Uterus (tissue), 4 donors: Measurements from ENCODE around the gene C13orf46. TPM values are rescaled to one million over a fixed set of nuclear protein-coding genes. Genes with fewer than 3 reads are reported as not detected.

Experiments
- DNase-seq, 2 donors: peaks; one replicate each; pipeline ENCODE4 v3.0.0-alpha.2; 2019 to 2020
- H3K27ac ChIP-seq, 2 donors: fragments of 200-600 bp; sonication (generic); 1 replicate in 1 of 2; 2 replicates in 1 of 2; pipeline ENCODE4 v1.5.1; 2016 to 2018
- H3K27me3 ChIP-seq, 2 donors: fragments of 200-600 bp; sonication (generic); one replicate each; pipeline ENCODE4 v1.5.1; 2018 to 2019; ENCODE audit warnings: control low read depth in 1 of 2
- H3K36me3 ChIP-seq, 2 donors: fragments of 200-600 bp; sonication (generic); one replicate each; pipeline ENCODE4 v1.5.1; 2019; ENCODE audit warnings: control low read depth in 1 of 2
- H3K4me1 ChIP-seq, 2 donors: fragments of 200-600 bp; sonication (generic); one replicate each; pipeline ENCODE4 v1.5.1; 2018 to 2019; ENCODE audit warnings: control low read depth in 1 of 2
- H3K4me3 ChIP-seq, 2 donors: fragments of 200-600 bp; sonication (generic); 1 replicate in 1 of 2; 2 replicates in 1 of 2; pipeline ENCODE4 v1.5.1; 2018 to 2019; ENCODE audit warnings: mild to moderate bottlenecking in 1 of 2
- H3K9me3 ChIP-seq, 2 donors: fragments of 200-600 bp; sonication (generic); one replicate each; pipeline ENCODE4 v1.5.1; 2019; ENCODE audit warnings: control low read depth in 1 of 2
- POLR2A ChIP-seq, 2 donors: fragments of 450-650 bp; IDR thresholded peaks; one replicate each; pipeline ENCODE4 v1.6.1; 2016; ENCODE audit warnings: antibody characterized with exemption in 2 of 2, mild to moderate bottlenecking in 1 of 2, moderate library complexity in 1 of 2
- intact Hi-C: fragments of 100-400 bp; cut with DNase I; formaldehyde crosslinking; loops from one replicate; pipeline ENCODE4 v1.15.1; 2023; ENCODE audit warnings: low total_unique reads
- total RNA-seq, 4 donors: library from RNA; depleted of rRNA in 3 of 4; stranded (reverse); fragments of >200 nt in 3 of 4; gene quantifications; one replicate each; pipeline versions ENCODE4 v1.1.0 to v1.2.4, GENCODE V29; 2014 to 2023
- TF ChIP-seq, protein P1 (sequence below), 4 experiments: fragments of 200-600 bp in 2 of 4; fragments of 450-650 bp in 2 of 4; sonication (generic) in 2 of 4; IDR thresholded peaks; one replicate each; pipeline ENCODE4 v1.5.1; 2016 to 2019; ENCODE audit warnings: antibody characterized with exemption in 4 of 4, mild to moderate bottlenecking in 2 of 4, moderate library complexity in 1 of 4
- donor health status: DM: yes; HTN: yes; CAD: no.

The C13orf46 gene
- total RNA-seq, 4 donors from 2014 or later, result 0.07 to 1.7 TPM; not detected in 2

DNA sequence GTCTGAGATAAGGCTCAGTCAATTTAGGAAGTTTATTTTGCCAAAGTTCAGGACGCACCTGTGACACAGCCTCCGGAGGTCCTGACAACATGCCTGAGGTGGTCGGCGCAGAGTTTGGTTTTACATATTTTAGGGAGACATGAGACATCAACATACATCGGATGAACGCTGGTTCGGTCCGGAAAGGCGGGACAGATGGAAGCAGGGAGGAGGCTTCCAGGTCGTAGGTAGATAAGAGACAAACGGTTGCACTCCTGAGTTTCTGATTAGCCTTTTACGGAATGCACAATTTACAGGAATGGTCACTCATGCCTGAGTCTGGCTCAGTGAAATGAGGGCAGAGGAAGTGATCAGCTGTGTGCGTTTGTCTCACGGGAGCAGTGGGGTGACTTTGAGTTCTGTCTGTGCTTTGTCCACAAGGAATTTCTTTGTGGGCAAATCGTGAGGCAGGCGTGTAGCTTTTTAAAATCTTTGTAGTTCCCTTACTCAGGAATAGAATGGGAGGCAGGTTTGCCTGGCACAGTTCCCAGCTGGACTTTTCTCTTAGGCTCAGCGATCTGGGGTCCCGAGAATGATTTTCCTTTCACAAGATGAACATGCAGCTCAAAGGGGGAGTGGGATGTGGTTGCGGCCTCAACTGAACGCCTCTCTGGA is 36.2 kb downstream of the C13orf46 start:
- TF ChIP-seq, protein P1, sequence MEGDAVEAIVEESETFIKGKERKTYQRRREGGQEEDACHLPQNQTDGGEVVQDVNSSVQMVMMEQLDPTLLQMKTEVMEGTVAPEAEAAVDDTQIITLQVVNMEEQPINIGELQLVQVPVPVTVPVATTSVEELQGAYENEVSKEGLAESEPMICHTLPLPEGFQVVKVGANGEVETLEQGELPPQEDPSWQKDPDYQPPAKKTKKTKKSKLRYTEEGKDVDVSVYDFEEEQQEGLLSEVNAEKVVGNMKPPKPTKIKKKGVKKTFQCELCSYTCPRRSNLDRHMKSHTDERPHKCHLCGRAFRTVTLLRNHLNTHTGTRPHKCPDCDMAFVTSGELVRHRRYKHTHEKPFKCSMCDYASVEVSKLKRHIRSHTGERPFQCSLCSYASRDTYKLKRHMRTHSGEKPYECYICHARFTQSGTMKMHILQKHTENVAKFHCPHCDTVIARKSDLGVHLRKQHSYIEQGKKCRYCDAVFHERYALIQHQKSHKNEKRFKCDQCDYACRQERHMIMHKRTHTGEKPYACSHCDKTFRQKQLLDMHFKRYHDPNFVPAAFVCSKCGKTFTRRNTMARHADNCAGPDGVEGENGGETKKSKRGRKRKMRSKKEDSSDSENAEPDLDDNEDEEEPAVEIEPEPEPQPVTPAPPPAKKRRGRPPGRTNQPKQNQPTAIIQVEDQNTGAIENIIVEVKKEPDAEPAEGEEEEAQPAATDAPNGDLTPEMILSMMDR (IDR thresholded peaks at IDR 0.05), result no peak
- TF ChIP-seq POLR2A (IDR thresholded peaks at IDR 0.05), result no peak
- intact Hi-C loops, result no loop called here
- H3K36me3 ChIP-seq, result no peaks in the 10 kb centered on the region
- H3K27me3 ChIP-seq, result no peaks in the 10 kb centered on the region
- H3K27ac ChIP-seq, result no peak overlapping the region
- no peaks in the 10 kb centered on the region for H3K9me3 ChIP-seq
- H3K4me1 ChIP-seq, result peaks cover 0 to 10% of the 10 kb centered on the region in 2 donors
- peak in 1 of 2 donors; percentile 15 for DNase-seq
- no peak overlapping the region for H3K4me3 ChIP-seq

GRCh38 chr13:113937073-113937472 is 36.8 kb downstream of the C13orf46 start:
- Histone ChIP-seq H3K27me3 (no peaks in the 10 kb centered on the region), H3K4me3 (no peak overlapping the region), H3K4me1 (peaks cover 0 to 10% of the 10 kb centered on the region in 2 donors), H3K9me3 (no peaks in the 10 kb centered on the region), H3K27ac (no peak overlapping the region), H3K36me3 (no peaks in the 10 kb centered on the region)
- intact Hi-C loops, result no loop called here
- DNase-seq, result peak in 1 of 2 donors; percentile 1
- no peak for TF ChIP-seq POLR2A (IDR thresholded peaks at IDR 0.05)
- TF ChIP-seq, protein P1 (IDR thresholded peaks at IDR 0.05), result no peak

GRCh38 chr13:113936166-113936965 is 37.5 kb downstream of the C13orf46 start:
- intact Hi-C loops, result no loop called here
- H3K27ac ChIP-seq, result no peak overlapping the region
- TF ChIP-seq, protein P1 (IDR thresholded peaks at IDR 0.05), result no peak
- TF ChIP-seq POLR2A (IDR thresholded peaks at IDR 0.05), result no peak
- H3K27me3 ChIP-seq, result no peaks in the 10 kb centered on the region
- no peaks in the 10 kb centered on the region for H3K36me3 ChIP-seq
- no peak overlapping the region for H3K4me3 ChIP-seq
- H3K4me1 ChIP-seq, result peaks cover 0 to 10% of the 10 kb centered on the region in 2 donors
- DNase-seq, result peak in 1 of 2 donors; percentile 16
- no peaks in the 10 kb centered on the region for H3K9me3 ChIP-seq

DNA sequence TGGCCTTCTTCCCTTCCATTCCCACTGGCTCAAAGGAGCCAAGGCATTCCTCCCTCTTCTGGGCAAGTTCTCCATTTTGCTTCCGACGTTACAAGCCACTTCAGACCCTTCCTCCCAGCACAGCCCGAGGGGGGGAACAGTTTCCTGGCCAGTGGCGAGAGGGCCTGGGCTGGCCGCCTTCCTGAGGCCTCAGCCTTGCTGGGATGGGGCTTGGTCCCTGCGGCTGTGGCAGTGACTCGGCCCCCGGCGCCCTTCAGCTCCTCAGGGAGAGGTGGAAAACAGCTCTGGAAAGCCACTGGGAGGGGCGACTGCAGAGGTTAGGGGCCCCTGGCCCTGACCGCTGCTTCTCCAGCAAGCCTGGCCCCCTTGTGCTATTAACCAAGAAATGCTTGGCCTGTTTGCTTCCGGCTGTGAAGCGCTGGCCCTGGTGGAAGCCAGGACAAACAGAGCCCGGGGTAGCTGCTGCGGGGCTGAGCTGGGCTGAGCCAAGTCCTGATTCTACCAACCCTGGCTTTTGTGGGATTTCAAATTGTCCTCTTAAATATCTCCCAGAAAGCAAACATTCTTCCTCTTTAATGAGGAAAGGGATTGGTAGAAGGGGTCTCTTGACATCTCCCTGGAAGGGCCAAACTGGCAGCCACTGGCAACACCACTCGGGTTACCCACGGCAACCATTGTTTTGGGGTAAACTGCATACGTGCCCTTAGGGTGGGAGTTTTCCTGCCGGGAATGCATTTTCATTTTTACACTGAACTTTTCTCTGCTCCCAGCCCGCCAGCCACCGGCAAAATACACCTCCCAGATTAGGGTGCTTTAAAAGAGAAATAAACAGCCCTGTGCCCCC is 38.7 kb downstream of the C13orf46 start:
- peaks cover 0 to 10% of the 10 kb centered on the region in 2 donors for H3K4me1 ChIP-seq
- no peaks in the 10 kb centered on the region for H3K36me3 ChIP-seq
- no peak overlapping the region for H3K4me3 ChIP-seq
- H3K27me3 ChIP-seq, result no peaks in the 10 kb centered on the region
- DNase-seq, result peak; percentile 14 to 23
- intact Hi-C loops, result no loop called here
- H3K27ac ChIP-seq, result peak overlapping the region in 1 of 2 donors; percentile 53
- TF ChIP-seq, protein P1 (IDR thresholded peaks at IDR 0.05), result no peak
- TF ChIP-seq POLR2A (IDR thresholded peaks at IDR 0.05), result no peak
- H3K9me3 ChIP-seq, result no peaks in the 10 kb centered on the region
